ENCODE measurements around the gene AARS1. TPM values are rescaled to one million over a fixed set of nuclear protein-coding genes. Genes with fewer than 3 reads are reported as not detected.
A peak's percentile ranks its signal among the peaks of the same experiment; 100 is the strongest.

The AARS1 gene
- total and polyA plus RNA-seq, 2 experiments from 2014 or later = 73.8 to 79.5 TPM

- TF ChIP-seq CTCF (IDR thresholded peaks at IDR 0.05; ENCODE audit: poor library complexity) (no peak), EZH2 (IDR thresholded peaks at IDR 0.05; ENCODE audit: borderline replicate concordance) (no peak), EZH2phosphoT487 (IDR thresholded peaks at IDR 0.05; ENCODE audit: low read depth, severe bottlenecking, unreplicated experiment) (no peak)
- H3K27ac ChIP-seq = no peak overlapping the region
- H3K4me1 ChIP-seq (ENCODE audit: insufficient read depth) = no peaks in the 10 kb centered on the region
- WGBS (ENCODE audit: low lambda C conversion rate, missing lambda C conversion rate) = 66% methylated on average over 4 of the region's 4 CpGs
- H3K4me3 ChIP-seq = no peak overlapping the region
- no peak overlapping the region for H2AFZ ChIP-seq
- H3K4me2 ChIP-seq = no peak overlapping the region
- DNase-seq (ENCODE audit: low spot score) = no peak
- peaks cover 2% of the 10 kb centered on the region for H3K79me2 ChIP-seq
- H3K9me3 ChIP-seq (ENCODE audit: low read depth) = no peaks in the 10 kb centered on the region
- no peaks in the 10 kb centered on the region for H3K27me3 ChIP-seq
- H3K9me2 ChIP-seq (replicated peaks; ENCODE audit: insufficient read depth) = no peaks in the 10 kb centered on the region
- H3K36me3 ChIP-seq (replicated peaks; ENCODE audit: insufficient read depth, low read depth) = no peaks in the 10 kb centered on the region
- H4K20me1 ChIP-seq (ENCODE audit: insufficient read depth, poor library complexity, severe bottlenecking) = peaks cover 3% of the 10 kb centered on the region
Measured at GRCh38 chr16:70257391-70257790, 31.9 kb downstream of the AARS1 start.

- no peak for TF ChIP-seq EZH2phosphoT487 (IDR thresholded peaks at IDR 0.05; ENCODE audit: low read depth, severe bottlenecking, unreplicated experiment)
- TF ChIP-seq EZH2 (IDR thresholded peaks at IDR 0.05; ENCODE audit: borderline replicate concordance) = no peak
- TF ChIP-seq CTCF (IDR thresholded peaks at IDR 0.05; ENCODE audit: poor library complexity) = no peak
- H2AFZ ChIP-seq = no peak overlapping the region
- H4K20me1 ChIP-seq (ENCODE audit: insufficient read depth, poor library complexity, severe bottlenecking) = peaks cover 10% of the 10 kb centered on the region
- H3K9me3 ChIP-seq (ENCODE audit: low read depth) = no peaks in the 10 kb centered on the region
- H3K27ac ChIP-seq = peak overlapping the region; percentile 7
- H3K9me2 ChIP-seq (replicated peaks; ENCODE audit: insufficient read depth) = no peaks in the 10 kb centered on the region
- H3K27me3 ChIP-seq = no peaks in the 10 kb centered on the region
- no peaks in the 10 kb centered on the region for H3K36me3 ChIP-seq (replicated peaks; ENCODE audit: insufficient read depth, low read depth)
- 95% methylated on average over 9 of the region's 9 CpGs for WGBS (ENCODE audit: low lambda C conversion rate, missing lambda C conversion rate)
- DNase-seq (ENCODE audit: low spot score) = no peak
- peaks cover 3% of the 10 kb centered on the region for H3K4me1 ChIP-seq (ENCODE audit: insufficient read depth)
- H3K79me2 ChIP-seq = peaks cover 5% of the 10 kb centered on the region
- no peak overlapping the region for H3K4me3 ChIP-seq
- no peak overlapping the region for H3K4me2 ChIP-seq
Measured at GRCh38 chr16:70255574-70255973, 33.7 kb downstream of the AARS1 start.

GRCh38 chr16:70254965-70255286 lies 34.4 kb downstream of the AARS1 start:
- Histone ChIP-seq H3K4me2 (no peak overlapping the region), H3K27me3 (no peaks in the 10 kb centered on the region), H2AFZ (no peak overlapping the region), H3K4me1 (ENCODE audit: insufficient read depth) (peaks cover 9% of the 10 kb centered on the region), H3K4me3 (no peak overlapping the region), H3K9me3 (ENCODE audit: low read depth) (no peaks in the 10 kb centered on the region), H3K9me2 (replicated peaks; ENCODE audit: insufficient read depth) (no peaks in the 10 kb centered on the region), H3K79me2 (peaks cover 10% of the 10 kb centered on the region), H3K36me3 (replicated peaks; ENCODE audit: insufficient read depth, low read depth) (no peaks in the 10 kb centered on the region), H3K27ac (no peak overlapping the region), H4K20me1 (ENCODE audit: insufficient read depth, poor library complexity, severe bottlenecking) (peaks cover 16% of the 10 kb centered on the region)
- DNase-seq (ENCODE audit: low spot score) = no peak
- TF ChIP-seq EZH2 (IDR thresholded peaks at IDR 0.05; ENCODE audit: borderline replicate concordance) (no peak), EZH2phosphoT487 (IDR thresholded peaks at IDR 0.05; ENCODE audit: low read depth, severe bottlenecking, unreplicated experiment) (no peak), CTCF (IDR thresholded peaks at IDR 0.05; ENCODE audit: poor library complexity) (no peak)
- WGBS (ENCODE audit: low lambda C conversion rate, missing lambda C conversion rate) = 99% methylated on average over 12 of the region's 12 CpGs

Data from hepatocyte (in vitro differentiated cells).